HEK293 (cell line): ENCODE results near the gene PPIL6.
"Not testable (repeated sequence)": the region's sequence is repeated elsewhere in the genome, so short reads cannot be mapped to it uniquely, and the experiment has no call there.

ENCODE experiments used
- CTCF ChIA-PET: fragments of 350-600 bp; formaldehyde crosslinking; extraction: SDS; loops from one replicate; lab custom pipeline; 2021; ENCODE audit warnings: antibody characterized with exemption; lab: Yijun Ruan, JAX
- POLR2A ChIA-PET: fragments of 300-600 bp; formaldehyde crosslinking; extraction: SDS; loops from one replicate; lab custom pipeline; 2020; ENCODE audit warnings: antibody characterized with exemption, inconsistent platforms; lab: Yijun Ruan, JAX
- H3K27ac ChIP-seq: fragments of 200-500 bp; sonication (Bioruptor generic); 2 replicates; pipeline ENCODE4 v1.5.1; 2014; ENCODE audit warnings: low read depth, low read length, control low read depth, inconsistent platforms; ENCODE audit errors: extremely low read depth
- H3K36me3 ChIP-seq, 2 experiments: fragments of 200-500 bp in 1 of 2; sonication (Bioruptor generic) in 1 of 2; 1 replicate in 1 of 2; 2 replicates in 1 of 2; pipeline ENCODE4 v1.5.1; 2014 to 2017; ENCODE audit warnings: inconsistent platforms in 2 of 2, low read length in 2 of 2; ENCODE audit not compliant: control insufficient read depth in 2 of 2, insufficient read depth in 1 of 2
- H3K4me1 ChIP-seq: fragments of 200-500 bp; sonication (Bioruptor generic); 2 replicates; pipeline ENCODE4 v1.5.1; 2014; ENCODE audit warnings: mild to moderate bottlenecking, low read length, inconsistent platforms; ENCODE audit not compliant: control insufficient read depth, insufficient read depth
- H3K4me3 ChIP-seq: 2 replicates; pipeline ENCODE4 v1.5.1; 2011; ENCODE audit warnings: low read depth, mild to moderate bottlenecking, control low read depth, low read length, moderate library complexity
- H3K9me3 ChIP-seq: fragments of 200-500 bp; sonication (Bioruptor generic); 2 replicates; pipeline ENCODE4 v1.5.1; 2014; ENCODE audit warnings: low read depth, low read length, inconsistent platforms; ENCODE audit not compliant: control insufficient read depth, insufficient read depth
- ELK4 ChIP-seq: IDR thresholded peaks from 2 replicates; pipeline ENCODE4 v1.6.1; 2011; ENCODE audit warnings: mild to moderate bottlenecking, low read depth, low read length, borderline replicate concordance
- GLI2 ChIP-seq: fragments of 450-650 bp; formaldehyde crosslinking; IDR thresholded peaks from 2 replicates; pipeline ENCODE4; 2017; ENCODE audit warnings: missing biosample characterization, missing genetic modification characterization, low read depth, borderline replicate concordance
- REPIN1 ChIP-seq: fragments of 450-650 bp; formaldehyde crosslinking; IDR thresholded peaks from 2 replicates; pipeline ENCODE4 v1.5.1; 2017; ENCODE audit warnings: missing biosample characterization, missing genetic modification characterization, low read depth
- SALL2 ChIP-seq: fragments of 450-650 bp; formaldehyde crosslinking; IDR thresholded peaks from 2 replicates; pipeline ENCODE4 v1.5.0; 2017; ENCODE audit warnings: missing biosample characterization, mild to moderate bottlenecking, missing genetic modification characterization, borderline replicate concordance
- SCRT2 ChIP-seq: fragments of 450-650 bp; formaldehyde crosslinking; IDR thresholded peaks from 2 replicates; pipeline ENCODE4 v1.5.1; 2016; ENCODE audit warnings: missing biosample characterization, missing genetic modification characterization
- ZBTB49 ChIP-seq: fragments of 450-650 bp; formaldehyde crosslinking; IDR thresholded peaks from 2 replicates; pipeline ENCODE4 v1.5.1; 2016; ENCODE audit warnings: missing biosample characterization, missing genetic modification characterization, low read depth
- ZNF138 ChIP-seq: fragments of 450-650 bp; formaldehyde crosslinking; IDR thresholded peaks from 2 replicates; pipeline ENCODE4 v1.5.1; 2016; ENCODE audit warnings: missing biosample characterization, missing genetic modification characterization, borderline replicate concordance
- ZNF146 ChIP-seq: fragments of 450-650 bp; formaldehyde crosslinking; IDR thresholded peaks from 2 replicates; pipeline ENCODE4 v1.5.1; 2016; ENCODE audit warnings: missing biosample characterization, missing genetic modification characterization
- ZNF184 ChIP-seq: fragments of 450-650 bp; IDR thresholded peaks from 2 replicates; pipeline ENCODE4 v1.5.1; 2018; ENCODE audit warnings: missing biosample characterization, mild to moderate bottlenecking, missing genetic modification characterization
- ZNF202 ChIP-seq: fragments of 450-650 bp; formaldehyde crosslinking; IDR thresholded peaks from 2 replicates; pipeline ENCODE4 v1.5.1; 2016; ENCODE audit warnings: missing biosample characterization, missing genetic modification characterization, borderline replicate concordance
- ZNF280C ChIP-seq: fragments of 450-650 bp; formaldehyde crosslinking; IDR thresholded peaks from 2 replicates; pipeline ENCODE4 v1.5.1; 2016; ENCODE audit warnings: missing biosample characterization, missing genetic modification characterization
- ZNF350 ChIP-seq: fragments of 450-650 bp; formaldehyde crosslinking; IDR thresholded peaks from 2 replicates; pipeline ENCODE4 v1.5.0; 2017; ENCODE audit warnings: missing biosample characterization, mild to moderate bottlenecking, missing genetic modification characterization
- ZNF518A ChIP-seq: fragments of 450-650 bp; formaldehyde crosslinking; conservative IDR thresholded peaks from 2 replicates; pipeline ENCODE4 v1.5.1; 2016; ENCODE audit warnings: low read depth, missing biosample characterization, missing genetic modification characterization
- ZNF521 ChIP-seq: fragments of 450-650 bp; formaldehyde crosslinking; IDR thresholded peaks from 2 replicates; pipeline ENCODE4 v1.5.1; 2017; ENCODE audit warnings: missing biosample characterization, mild to moderate bottlenecking, missing genetic modification characterization

The PPIL6 gene

GRCh38 chr6:109369728-109370127 lies 70.7 kb downstream of the PPIL6 start:
- POLR2A ChIA-PET = no interaction called here
- no peak overlapping the region for H3K27ac ChIP-seq
- no peak for TF ChIP-seq ZBTB49 (tag by site-specific recombination)
- no peak for TF ChIP-seq ZNF138
- no peak for TF ChIP-seq ZNF350 (tag by site-specific recombination)
- TF ChIP-seq ZNF280C (tag by site-specific recombination) = no peak
- no peak for TF ChIP-seq ZNF518A (tag by site-specific recombination)
- no peak for TF ChIP-seq SALL2 (tag by site-specific recombination)
- TF ChIP-seq GLI2 (tag by site-specific recombination) = no peak
- TF ChIP-seq ZNF202 = no peak
- TF ChIP-seq ZNF184 (tag by site-specific recombination) = no peak
- no peak for TF ChIP-seq REPIN1
- TF ChIP-seq ZNF521 (tag by site-specific recombination) = no peak
- no peak for TF ChIP-seq ELK4
- TF ChIP-seq, all 188 proteins: peak for 0
- no peaks in the 10 kb centered on the region for H3K9me3 ChIP-seq
- CTCF ChIA-PET = interaction anchor here (0.7 kb wide), 1 partner anchor 182 kb away, joined by 3 read pairs; no protein-coding TSS in a partner anchor
- no peak overlapping the region for H3K4me3 ChIP-seq
- no peaks in the 10 kb centered on the region for H3K4me1 ChIP-seq
- H3K36me3 ChIP-seq = peaks cover 32 to 96% of the 10 kb centered on the region in 2 experiments

GRCh38 chr6:109364382-109365078 lies 75.9 kb downstream of the PPIL6 start:
- POLR2A ChIA-PET, H3K9me3 ChIP-seq, H3K4me1 ChIP-seq, H3K4me3 ChIP-seq, H3K27ac ChIP-seq: not testable (repeated sequence)
- peak; percentile 53; the same call in 1 of the 2 replicates for TF ChIP-seq ZNF184 (tag by site-specific recombination)
- TF ChIP-seq SCRT2 (tag by site-specific recombination) = peak; percentile 65
- TF ChIP-seq ZNF146 (tag by site-specific recombination) = peak; percentile 83
- H3K36me3 ChIP-seq = peaks cover 27 to 91% of the 10 kb centered on the region in 2 experiments
- CTCF ChIA-PET = interaction anchor here (0.6 kb wide), 2 partner anchors 144 to 269 kb away, joined by 3 read pairs; partner anchors contain the start of gene CEP57L1
